HEK293 (cell line): ENCODE results near the gene CASKIN1.

Source experiments
- CTCF ChIA-PET: fragments of 350-600 bp; formaldehyde crosslinking; extraction: SDS; loops from one replicate; lab custom pipeline; 2021; ENCODE audit warnings: antibody characterized with exemption; lab: Yijun Ruan, JAX
- POLR2A ChIA-PET: fragments of 300-600 bp; formaldehyde crosslinking; extraction: SDS; loops from one replicate; lab custom pipeline; 2020; ENCODE audit warnings: antibody characterized with exemption, inconsistent platforms; lab: Yijun Ruan, JAX
- H3K27ac ChIP-seq: fragments of 200-500 bp; sonication (Bioruptor generic); 2 replicates; pipeline ENCODE4 v1.5.1; 2014; ENCODE audit warnings: low read depth, low read length, control low read depth, inconsistent platforms; ENCODE audit errors: extremely low read depth
- H3K36me3 ChIP-seq, 2 experiments: fragments of 200-500 bp in 1 of 2; sonication (Bioruptor generic) in 1 of 2; 1 replicate in 1 of 2; 2 replicates in 1 of 2; pipeline ENCODE4 v1.5.1; 2014 to 2017; ENCODE audit warnings: inconsistent platforms in 2 of 2, low read length in 2 of 2; ENCODE audit not compliant: control insufficient read depth in 2 of 2, insufficient read depth in 1 of 2
- H3K4me1 ChIP-seq: fragments of 200-500 bp; sonication (Bioruptor generic); 2 replicates; pipeline ENCODE4 v1.5.1; 2014; ENCODE audit warnings: mild to moderate bottlenecking, low read length, inconsistent platforms; ENCODE audit not compliant: control insufficient read depth, insufficient read depth
- H3K4me3 ChIP-seq: 2 replicates; pipeline ENCODE4 v1.5.1; 2011; ENCODE audit warnings: low read depth, mild to moderate bottlenecking, control low read depth, low read length, moderate library complexity
- H3K9me3 ChIP-seq: fragments of 200-500 bp; sonication (Bioruptor generic); 2 replicates; pipeline ENCODE4 v1.5.1; 2014; ENCODE audit warnings: low read depth, low read length, inconsistent platforms; ENCODE audit not compliant: control insufficient read depth, insufficient read depth
- MZF1 ChIP-seq: fragments of 450-650 bp; formaldehyde crosslinking; IDR thresholded peaks from 2 replicates; pipeline ENCODE4 v1.5.1; 2017; ENCODE audit warnings: missing biosample characterization, missing genetic modification characterization, borderline replicate concordance
- PRDM4 ChIP-seq: fragments of 450-650 bp; formaldehyde crosslinking; IDR thresholded peaks from 2 replicates; pipeline ENCODE4 v1.5.1; 2017; ENCODE audit warnings: missing biosample characterization, missing genetic modification characterization
- TSHZ1 ChIP-seq: fragments of 450-650 bp; formaldehyde crosslinking; IDR thresholded peaks from 2 replicates; pipeline ENCODE4 v1.5.1; 2016; ENCODE audit warnings: missing biosample characterization, missing genetic modification characterization, borderline replicate concordance
- ZBTB20 ChIP-seq: fragments of 450-650 bp; formaldehyde crosslinking; IDR thresholded peaks from 2 replicates; pipeline ENCODE4 v1.5.1; 2016; ENCODE audit warnings: missing biosample characterization, missing genetic modification characterization
- ZBTB48 ChIP-seq: fragments of 450-650 bp; formaldehyde crosslinking; IDR thresholded peaks from 2 replicates; pipeline ENCODE4 v1.5.1; 2016; ENCODE audit warnings: missing biosample characterization, missing genetic modification characterization
- ZNF184 ChIP-seq: fragments of 450-650 bp; IDR thresholded peaks from 2 replicates; pipeline ENCODE4 v1.5.1; 2018; ENCODE audit warnings: missing biosample characterization, mild to moderate bottlenecking, missing genetic modification characterization
- ZNF248 ChIP-seq: fragments of 450-650 bp; formaldehyde crosslinking; IDR thresholded peaks from 2 replicates; pipeline ENCODE4 v1.5.1; 2017; ENCODE audit warnings: missing biosample characterization, missing genetic modification characterization
- ZNF274 ChIP-seq, 2 experiments: fragments of 200-500 bp in 1 of 2; fragments of 450-650 bp in 1 of 2; sonication (Bioruptor generic) in 1 of 2; formaldehyde crosslinking in 1 of 2; IDR thresholded peaks; 2 replicates each; pipeline versions ENCODE4 v1.5.1 to v1.6.1; 2014 to 2016; ENCODE audit warnings: borderline replicate concordance in 1 of 2, inconsistent platforms in 1 of 2, low read length in 1 of 2, missing biosample characterization in 1 of 2, missing genetic modification characterization in 1 of 2
- ZNF292 ChIP-seq: fragments of 450-650 bp; formaldehyde crosslinking; IDR thresholded peaks from 2 replicates; pipeline ENCODE4 v1.5.1; 2016; ENCODE audit warnings: low read depth, missing biosample characterization, missing genetic modification characterization, borderline replicate concordance
- ZNF366 ChIP-seq: fragments of 450-650 bp; formaldehyde crosslinking; conservative IDR thresholded peaks from 2 replicates; pipeline ENCODE4 v1.5.1; 2016; ENCODE audit warnings: missing biosample characterization, missing genetic modification characterization
- ZNF600 ChIP-seq: fragments of 450-650 bp; formaldehyde crosslinking; IDR thresholded peaks from 2 replicates; pipeline ENCODE4 v1.5.1; 2016; ENCODE audit warnings: missing biosample characterization, missing genetic modification characterization
- ZNF692 ChIP-seq: fragments of 450-650 bp; formaldehyde crosslinking; IDR thresholded peaks from 2 replicates; pipeline ENCODE4 v1.5.1; 2016; ENCODE audit warnings: missing biosample characterization, missing genetic modification characterization
- ZNF776 ChIP-seq: fragments of 450-650 bp; formaldehyde crosslinking; IDR thresholded peaks from 2 replicates; pipeline ENCODE4 v1.5.0; 2017; ENCODE audit warnings: missing biosample characterization, missing genetic modification characterization, borderline replicate concordance
- TF ChIP-seq, protein P1 (sequence below): fragments of 450-650 bp; formaldehyde crosslinking; IDR thresholded peaks from 2 replicates; pipeline ENCODE4 v1.5.1; 2016; ENCODE audit warnings: missing biosample characterization, missing genetic modification characterization
- TF ChIP-seq, protein P2 (sequence below): fragments of 450-650 bp; formaldehyde crosslinking; IDR thresholded peaks from 2 replicates; pipeline ENCODE4 v1.5.1; 2016; ENCODE audit warnings: missing biosample characterization, missing genetic modification characterization
- TF ChIP-seq, protein P3 (sequence below): fragments of 450-650 bp; formaldehyde crosslinking; conservative IDR thresholded peaks from 2 replicates; pipeline ENCODE4 v1.5.1; 2016; ENCODE audit warnings: low read depth, missing biosample characterization, missing genetic modification characterization

CASKIN1 gene

GRCh38 chr16:2184962-2185361 lies 11.4 kb downstream of the CASKIN1 start (continued):
- TF ChIP-seq ZBTB20, result no peak

DNA sequence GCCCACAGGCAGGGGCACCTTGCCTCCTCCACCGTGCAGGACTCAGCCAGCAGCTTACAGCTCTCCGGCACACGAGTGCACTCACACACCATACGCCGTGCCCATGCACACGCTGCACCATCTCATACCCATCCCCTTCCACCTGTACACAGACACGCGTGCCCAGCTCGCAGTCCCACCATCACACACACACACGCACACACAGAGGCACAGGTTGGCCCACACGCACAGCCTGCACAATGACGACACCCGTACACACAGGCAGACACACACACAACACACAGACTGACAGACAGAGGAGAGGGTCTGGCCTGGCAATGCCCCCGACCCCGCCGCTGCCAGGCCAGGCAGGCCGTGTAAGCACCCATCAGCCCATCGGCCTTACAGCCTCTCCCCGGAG lies 12.1 kb downstream of the CASKIN1 start:
- ChIA-PET POLR2A (no interaction called here), CTCF (no interaction called here)
- Histone ChIP-seq H3K9me3 (no peaks in the 10 kb centered on the region), H3K36me3 (peaks cover 0 to 16% of the 10 kb centered on the region in 2 experiments; a peak in 1 of 3 replicates), H3K4me3 (no peak overlapping the region), H3K27ac (no peak overlapping the region), H3K4me1 (no peaks in the 10 kb centered on the region)
- TF ChIP-seq ZNF600 (tag by site-specific recombination) (peak; percentile 61), MZF1 (no peak), ZNF292 (tag by site-specific recombination) (no peak), ZNF274 (IDR thresholded peaks at IDR 0.05; ENCODE audit: low read length) (no peak), ZNF274 (tag by site-specific recombination; IDR thresholded peaks at IDR 0.05; ENCODE audit: borderline replicate concordance) (no peak), TSHZ1 (tag by site-specific recombination) (no peak), ZNF776 (tag by site-specific recombination) (no peak)
- TF ChIP-seq, protein P1, sequence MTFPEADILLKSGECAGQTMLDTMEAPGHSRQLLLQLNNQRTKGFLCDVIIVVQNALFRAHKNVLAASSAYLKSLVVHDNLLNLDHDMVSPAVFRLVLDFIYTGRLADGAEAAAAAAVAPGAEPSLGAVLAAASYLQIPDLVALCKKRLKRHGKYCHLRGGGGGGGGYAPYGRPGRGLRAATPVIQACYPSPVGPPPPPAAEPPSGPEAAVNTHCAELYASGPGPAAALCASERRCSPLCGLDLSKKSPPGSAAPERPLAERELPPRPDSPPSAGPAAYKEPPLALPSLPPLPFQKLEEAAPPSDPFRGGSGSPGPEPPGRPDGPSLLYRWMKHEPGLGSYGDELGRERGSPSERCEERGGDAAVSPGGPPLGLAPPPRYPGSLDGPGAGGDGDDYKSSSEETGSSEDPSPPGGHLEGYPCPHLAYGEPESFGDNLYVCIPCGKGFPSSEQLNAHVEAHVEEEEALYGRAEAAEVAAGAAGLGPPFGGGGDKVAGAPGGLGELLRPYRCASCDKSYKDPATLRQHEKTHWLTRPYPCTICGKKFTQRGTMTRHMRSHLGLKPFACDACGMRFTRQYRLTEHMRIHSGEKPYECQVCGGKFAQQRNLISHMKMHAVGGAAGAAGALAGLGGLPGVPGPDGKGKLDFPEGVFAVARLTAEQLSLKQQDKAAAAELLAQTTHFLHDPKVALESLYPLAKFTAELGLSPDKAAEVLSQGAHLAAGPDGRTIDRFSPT (tag by site-specific recombination), result peak; percentile 68; the same call in 1 of the 2 replicates
- TF ChIP-seq, protein P2, sequence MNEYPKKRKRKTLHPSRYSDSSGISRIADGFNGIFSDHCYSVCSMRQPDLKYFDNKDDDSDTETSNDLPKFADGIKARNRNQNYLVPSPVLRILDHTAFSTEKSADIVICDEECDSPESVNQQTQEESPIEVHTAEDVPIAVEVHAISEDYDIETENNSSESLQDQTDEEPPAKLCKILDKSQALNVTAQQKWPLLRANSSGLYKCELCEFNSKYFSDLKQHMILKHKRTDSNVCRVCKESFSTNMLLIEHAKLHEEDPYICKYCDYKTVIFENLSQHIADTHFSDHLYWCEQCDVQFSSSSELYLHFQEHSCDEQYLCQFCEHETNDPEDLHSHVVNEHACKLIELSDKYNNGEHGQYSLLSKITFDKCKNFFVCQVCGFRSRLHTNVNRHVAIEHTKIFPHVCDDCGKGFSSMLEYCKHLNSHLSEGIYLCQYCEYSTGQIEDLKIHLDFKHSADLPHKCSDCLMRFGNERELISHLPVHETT (tag by site-specific recombination), result no peak

DNA sequence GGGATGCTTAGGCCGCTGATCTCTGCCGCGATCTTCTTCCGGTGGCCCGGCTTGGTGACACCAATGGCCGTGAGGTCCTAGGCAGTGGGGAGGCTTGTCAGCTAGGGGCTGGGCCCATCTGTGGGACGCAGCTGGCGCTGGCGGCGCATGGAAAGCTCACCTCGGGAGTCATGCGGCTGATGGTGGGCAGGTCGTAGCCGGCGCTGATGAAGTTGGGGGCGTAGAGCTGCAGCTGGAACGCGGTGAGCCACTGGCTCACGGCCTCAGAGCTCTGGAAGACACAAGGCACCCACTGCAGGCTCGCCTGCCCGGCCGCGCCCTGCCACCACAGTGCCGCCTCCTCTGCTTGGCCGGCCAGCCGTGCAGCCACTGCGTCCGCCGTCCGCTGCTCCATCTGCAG lies 12.7 kb downstream of the CASKIN1 start:
- Histone ChIP-seq H3K36me3 (peaks cover 0 to 15% of the 10 kb centered on the region in 2 experiments; a peak in 1 of 3 replicates), H3K4me3 (no peak overlapping the region), H3K27ac (no peak overlapping the region), H3K9me3 (no peaks in the 10 kb centered on the region), H3K4me1 (no peaks in the 10 kb centered on the region)
- POLR2A ChIA-PET, result no interaction called here
- CTCF ChIA-PET, result interaction anchor here (0.7 kb wide), 1 partner anchor 68 kb away, joined by 5 read pairs; the partner anchor contains the start of gene ECI1
- TF ChIP-seq ZNF692 (tag by site-specific recombination), result no peak
- TF ChIP-seq, protein P3, sequence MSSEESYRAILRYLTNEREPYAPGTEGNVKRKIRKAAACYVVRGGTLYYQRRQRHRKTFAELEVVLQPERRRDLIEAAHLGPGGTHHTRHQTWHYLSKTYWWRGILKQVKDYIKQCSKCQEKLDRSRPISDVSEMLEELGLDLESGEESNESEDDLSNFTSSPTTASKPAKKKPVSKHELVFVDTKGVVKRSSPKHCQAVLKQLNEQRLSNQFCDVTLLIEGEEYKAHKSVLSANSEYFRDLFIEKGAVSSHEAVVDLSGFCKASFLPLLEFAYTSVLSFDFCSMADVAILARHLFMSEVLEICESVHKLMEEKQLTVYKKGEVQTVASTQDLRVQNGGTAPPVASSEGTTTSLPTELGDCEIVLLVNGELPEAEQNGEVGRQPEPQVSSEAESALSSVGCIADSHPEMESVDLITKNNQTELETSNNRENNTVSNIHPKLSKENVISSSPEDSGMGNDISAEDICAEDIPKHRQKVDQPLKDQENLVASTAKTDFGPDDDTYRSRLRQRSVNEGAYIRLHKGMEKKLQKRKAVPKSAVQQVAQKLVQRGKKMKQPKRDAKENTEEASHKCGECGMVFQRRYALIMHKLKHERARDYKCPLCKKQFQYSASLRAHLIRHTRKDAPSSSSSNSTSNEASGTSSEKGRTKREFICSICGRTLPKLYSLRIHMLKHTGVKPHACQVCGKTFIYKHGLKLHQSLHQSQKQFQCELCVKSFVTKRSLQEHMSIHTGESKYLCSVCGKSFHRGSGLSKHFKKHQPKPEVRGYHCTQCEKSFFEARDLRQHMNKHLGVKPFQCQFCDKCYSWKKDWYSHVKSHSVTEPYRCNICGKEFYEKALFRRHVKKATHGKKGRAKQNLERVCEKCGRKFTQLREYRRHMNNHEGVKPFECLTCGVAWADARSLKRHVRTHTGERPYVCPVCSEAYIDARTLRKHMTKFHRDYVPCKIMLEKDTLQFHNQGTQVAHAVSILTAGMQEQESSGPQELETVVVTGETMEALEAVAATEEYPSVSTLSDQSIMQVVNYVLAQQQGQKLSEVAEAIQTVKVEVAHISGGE (tag by site-specific recombination), result no peak
- TF ChIP-seq ZNF366 (tag by site-specific recombination), result no peak
- no peak for TF ChIP-seq ZNF248 (tag by site-specific recombination)
- no peak for TF ChIP-seq ZNF184 (tag by site-specific recombination)
- TF ChIP-seq PRDM4, result no peak
- TF ChIP-seq ZBTB48 (tag by site-specific recombination), result no peak
